Lower leg skin (tissue), 4 donors: ENCODE measurements around the gene WNT7A. TPM values are rescaled to one million over a fixed set of nuclear protein-coding genes. Genes with fewer than 3 reads are reported as not detected.

ENCODE experiments used
- DNase-seq, 2 donors: peaks; one replicate each; pipeline ENCODE4 v3.0.0-alpha.2; 2019; ENCODE audit warnings: low spot score in 2 of 2
- H3K4me3 ChIP-seq: fragments of 200-600 bp; sonication (generic); 2 replicates; pipeline ENCODE4 v1.5.1; 2017; ENCODE audit warnings: mild to moderate bottlenecking, low read depth; ENCODE audit not compliant: poor library complexity, severe bottlenecking
- POLR2A ChIP-seq, 2 donors: fragments of 450-650 bp; IDR thresholded peaks; one replicate each; pipeline ENCODE4 v1.6.1; 2016 to 2017; ENCODE audit warnings: antibody characterized with exemption in 2 of 2, mild to moderate bottlenecking in 1 of 2, moderate library complexity in 1 of 2
- WGBS, 2 donors: methylation state at CpG; one replicate each; pipeline ENCODE4 v1.1.5; 2018; 5-methylcytosine and 5-hydroxymethylcytosine counted together
- intact Hi-C: fragments of 100-400 bp; cut with DNase I; formaldehyde crosslinking; loops from one replicate; pipeline ENCODE4 v1.15.0; 2023; ENCODE audit warnings: low total_unique reads
- total RNA-seq, 4 donors: library from RNA; depleted of rRNA; stranded (reverse); fragments of >200 nt; gene quantifications; one replicate each; pipeline ENCODE4 v1.1.0, GENCODE V29; 2016
- TF ChIP-seq, protein P1 (sequence below), 3 donors: fragments of 450-650 bp; IDR thresholded peaks; one replicate each; pipeline ENCODE4 v1.5.1; 2016; ENCODE audit warnings: antibody characterized with exemption in 3 of 3, mild to moderate bottlenecking in 3 of 3, moderate library complexity in 2 of 3

Gene WNT7A
- total RNA-seq, 4 donors from 2014 or later, result 0.49 to 2.4 (median 0.68) TPM

- intact Hi-C loops, result loop anchor here (10.0 kb wide), 1 partner anchor 376 kb away; no protein-coding TSS in a partner anchor
Measured at GRCh38 chr3:13870902-13871301, 9.0 kb downstream of the WNT7A start.

DNA sequence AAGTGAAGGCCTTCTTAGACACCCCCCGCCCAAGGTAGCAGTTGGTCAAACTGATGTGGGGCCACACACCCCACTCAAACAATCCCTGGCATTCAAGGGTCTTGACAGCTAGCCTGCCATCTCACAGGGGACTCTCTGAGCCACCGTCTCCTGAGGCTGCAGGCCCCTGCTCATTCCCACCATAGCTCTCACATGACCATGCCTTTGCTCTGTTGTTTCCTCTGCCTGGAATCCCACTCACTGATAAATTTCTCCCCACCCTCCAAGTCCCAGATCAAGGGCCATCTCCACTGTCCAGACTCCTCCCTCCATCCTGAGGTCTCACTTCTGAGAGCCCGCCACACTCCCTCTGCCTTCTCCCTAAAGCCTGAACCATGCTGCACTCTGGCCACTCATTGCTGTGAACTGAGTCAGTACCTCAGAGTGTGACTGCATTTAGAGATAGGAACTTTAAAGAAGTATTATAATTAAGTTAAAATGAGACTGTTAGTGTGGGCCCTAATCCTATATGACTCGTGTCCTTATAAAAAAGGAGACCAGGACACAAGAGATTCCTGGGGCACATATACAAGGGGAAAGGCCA, 10.0 kb downstream of the WNT7A start:
- no peak for DNase-seq
- WGBS, 2 donors, result 74 to 78% methylated on average over 4 of the region's 4 CpGs
- no peak overlapping the region for H3K4me3 ChIP-seq
- no peak for TF ChIP-seq POLR2A (IDR thresholded peaks at IDR 0.05)
- TF ChIP-seq, protein P1, sequence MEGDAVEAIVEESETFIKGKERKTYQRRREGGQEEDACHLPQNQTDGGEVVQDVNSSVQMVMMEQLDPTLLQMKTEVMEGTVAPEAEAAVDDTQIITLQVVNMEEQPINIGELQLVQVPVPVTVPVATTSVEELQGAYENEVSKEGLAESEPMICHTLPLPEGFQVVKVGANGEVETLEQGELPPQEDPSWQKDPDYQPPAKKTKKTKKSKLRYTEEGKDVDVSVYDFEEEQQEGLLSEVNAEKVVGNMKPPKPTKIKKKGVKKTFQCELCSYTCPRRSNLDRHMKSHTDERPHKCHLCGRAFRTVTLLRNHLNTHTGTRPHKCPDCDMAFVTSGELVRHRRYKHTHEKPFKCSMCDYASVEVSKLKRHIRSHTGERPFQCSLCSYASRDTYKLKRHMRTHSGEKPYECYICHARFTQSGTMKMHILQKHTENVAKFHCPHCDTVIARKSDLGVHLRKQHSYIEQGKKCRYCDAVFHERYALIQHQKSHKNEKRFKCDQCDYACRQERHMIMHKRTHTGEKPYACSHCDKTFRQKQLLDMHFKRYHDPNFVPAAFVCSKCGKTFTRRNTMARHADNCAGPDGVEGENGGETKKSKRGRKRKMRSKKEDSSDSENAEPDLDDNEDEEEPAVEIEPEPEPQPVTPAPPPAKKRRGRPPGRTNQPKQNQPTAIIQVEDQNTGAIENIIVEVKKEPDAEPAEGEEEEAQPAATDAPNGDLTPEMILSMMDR (IDR thresholded peaks at IDR 0.05), result no peak
- intact Hi-C loops, result loop anchor here (10.0 kb wide), 1 partner anchor 375 kb away; no protein-coding TSS in a partner anchor

More at GRCh38 chr3:13870902-13871301, 9.0 kb downstream of the WNT7A start:
- DNase-seq, result no peak
- TF ChIP-seq POLR2A (IDR thresholded peaks at IDR 0.05), result no peak
- TF ChIP-seq, protein P1 (IDR thresholded peaks at IDR 0.05), result no peak
- 96 to 100% methylated on average over 2 of the region's 2 CpGs for WGBS, 2 donors
- no peak overlapping the region for H3K4me3 ChIP-seq

GRCh38 chr3:13868844-13869724, 10.8 kb downstream of the WNT7A start:
- intact Hi-C loops, result no loop called here
- 39 to 60% methylated on average over 2 of the region's 2 CpGs for WGBS, 2 donors

DNA sequence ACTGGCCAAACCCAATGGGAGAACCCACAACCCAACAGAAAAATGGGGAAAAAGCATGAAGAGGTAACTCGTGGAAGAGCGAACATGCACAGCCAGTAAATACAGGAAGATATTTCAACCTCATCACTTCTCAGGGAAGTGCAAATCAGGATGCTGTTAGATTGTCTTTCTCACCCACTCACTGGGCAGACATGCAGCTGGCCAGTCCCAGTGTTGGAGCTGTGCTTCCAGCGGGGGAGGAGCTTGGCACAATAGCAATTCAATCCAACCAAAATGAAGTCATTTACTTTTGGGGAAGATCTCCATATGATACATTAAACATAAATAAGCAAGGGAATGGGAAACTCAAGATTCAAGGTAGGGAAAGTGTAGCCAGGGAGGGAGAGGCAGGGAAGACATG, 12.1 kb downstream of the WNT7A start:
- WGBS, 2 donors, result 65 to 67% methylated on average over 3 of the region's 3 CpGs
- no peak for TF ChIP-seq POLR2A (IDR thresholded peaks at IDR 0.05)
- TF ChIP-seq, protein P1 (IDR thresholded peaks at IDR 0.05), result no peak
- no peak overlapping the region for H3K4me3 ChIP-seq
- intact Hi-C loops, result no loop called here
- DNase-seq, result no peak

More at GRCh38 chr3:13868844-13869724, 10.8 kb downstream of the WNT7A start:
- H3K4me3 ChIP-seq, result no peak overlapping the region
- DNase-seq, result no peak
- TF ChIP-seq, protein P1 (IDR thresholded peaks at IDR 0.05), result no peak
- TF ChIP-seq POLR2A (IDR thresholded peaks at IDR 0.05), result no peak

DNA sequence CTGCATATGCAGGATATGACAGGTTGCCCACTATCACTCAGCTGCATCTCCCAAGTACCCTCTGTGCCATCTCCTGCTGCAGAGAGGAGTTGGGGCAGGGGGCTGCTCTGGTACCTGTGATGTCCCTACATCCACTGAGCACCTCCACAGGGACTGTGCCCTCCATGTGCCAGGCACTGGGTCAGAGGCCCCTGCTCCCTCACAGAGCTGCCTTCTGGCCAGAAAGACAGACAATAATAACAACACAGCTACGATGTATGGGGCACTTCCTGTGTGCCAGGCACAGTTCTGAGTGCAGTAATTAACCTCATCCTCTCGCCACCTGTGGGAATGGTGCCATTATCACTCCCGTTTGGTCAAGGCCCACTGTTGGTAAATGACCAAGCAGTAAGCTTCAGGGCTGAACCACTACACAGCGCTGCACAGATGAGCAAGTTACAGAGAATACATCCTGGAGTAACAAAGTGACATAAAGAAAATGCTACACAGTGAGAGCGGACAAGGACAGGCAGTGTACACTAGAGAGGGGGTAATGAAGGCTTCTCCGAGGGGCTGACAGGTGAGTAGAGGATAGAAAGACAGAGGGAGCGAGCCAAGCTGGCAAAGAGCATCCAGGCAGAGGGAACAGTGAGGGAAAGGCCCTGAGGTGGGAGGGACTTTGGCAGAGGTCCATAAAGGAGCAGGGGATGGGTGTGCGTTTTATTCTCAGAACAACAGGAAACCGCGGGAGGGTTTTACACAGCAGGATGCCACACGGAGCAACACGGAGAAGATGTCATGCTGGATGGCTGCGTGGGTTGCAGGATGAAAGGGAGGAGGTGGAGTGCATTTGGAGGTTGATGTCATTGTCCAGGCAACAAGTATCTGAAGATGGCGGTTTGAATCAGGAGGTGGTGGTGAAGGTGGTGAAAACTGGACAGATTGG, 13.6 kb downstream of the WNT7A start:
- no peak overlapping the region for H3K4me3 ChIP-seq
- WGBS, 2 donors, result 29 to 43% methylated on average over 14 of the region's 14 CpGs
- intact Hi-C loops, result no loop called here
- no peak for DNase-seq
- TF ChIP-seq POLR2A (IDR thresholded peaks at IDR 0.05), result no peak
- TF ChIP-seq, protein P1 (IDR thresholded peaks at IDR 0.05), result no peak
